Measurements from ENCODE around the gene ULBP1. TPM values are rescaled to one million over a fixed set of nuclear protein-coding genes. Genes with fewer than 3 reads are reported as not detected.

The ULBP1 gene, protein sequence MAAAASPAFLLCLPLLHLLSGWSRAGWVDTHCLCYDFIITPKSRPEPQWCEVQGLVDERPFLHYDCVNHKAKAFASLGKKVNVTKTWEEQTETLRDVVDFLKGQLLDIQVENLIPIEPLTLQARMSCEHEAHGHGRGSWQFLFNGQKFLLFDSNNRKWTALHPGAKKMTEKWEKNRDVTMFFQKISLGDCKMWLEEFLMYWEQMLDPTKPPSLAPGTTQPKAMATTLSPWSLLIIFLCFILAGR
- total RNA-seq (under 1 TPM; 0.10 to 0.52 (median 0.25) TPM), polyA plus RNA-seq (under 1 TPM; 0.11 to 0.33 TPM)
- long read RNA-seq, donor 1, result 0 reads
- long read RNA-seq, donor 2, result 0 reads
- long read RNA-seq, donor 3, partial matches to known transcripts, result 0 of 1 reads
- long read RNA-seq, donor 3, other reads (novel, unspliced or antisense), result 1 of 1 reads

DNA sequence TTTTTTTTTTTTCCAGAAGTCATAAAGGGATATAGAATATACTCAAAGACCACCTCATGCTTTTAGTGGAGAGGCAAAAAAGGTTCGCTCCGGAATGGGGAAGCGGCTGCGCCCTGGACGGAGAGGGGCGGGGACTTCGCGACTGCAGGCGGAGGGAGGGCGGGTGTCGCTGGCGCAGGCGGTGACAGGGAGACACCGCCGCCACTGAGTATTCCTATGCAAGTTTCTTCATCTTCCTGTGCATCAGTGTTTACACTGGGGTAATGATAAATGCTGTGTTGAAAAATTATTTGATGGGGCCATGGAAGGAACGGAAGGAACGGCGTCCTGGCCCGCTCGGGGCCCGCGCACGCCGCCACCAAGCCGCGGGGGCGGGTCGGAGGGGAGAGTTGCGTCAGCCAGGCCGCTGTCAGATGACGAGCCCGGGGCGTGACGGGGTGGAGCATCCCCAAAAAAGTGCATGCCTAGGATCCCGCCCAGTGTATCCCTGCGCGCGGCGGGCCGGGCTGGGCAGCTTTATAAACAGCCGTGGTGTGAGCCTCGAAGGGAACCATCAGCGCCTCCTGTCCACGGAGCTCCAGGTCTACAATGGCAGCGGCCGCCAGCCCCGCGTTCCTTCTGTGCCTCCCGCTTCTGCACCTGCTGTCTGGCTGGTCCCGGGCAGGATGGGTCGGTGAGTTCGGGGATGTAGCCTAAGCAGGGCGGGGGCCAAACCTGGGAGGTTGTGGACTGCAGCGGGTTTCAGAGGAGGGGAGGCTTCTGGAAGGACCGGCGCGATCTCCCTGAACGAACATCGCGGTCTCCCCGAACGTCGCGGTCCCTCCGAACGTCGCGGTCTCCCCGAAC is at the start of gene ULBP1:
ULBP1 (plus strand) TSS at position 482 of the 846 bp plus-strand sequence; CDS start at position 589, 107 bp downstream.
- peak; percentile 86 to 98 (median 96) for ATAC-seq
- intact Hi-C loops (cut with DNase I), result loop anchor here in 2 of 10 donors (2.0 to 10.0 kb wide), 2 partner anchors 41 to 51 kb away; no protein-coding TSS in a partner anchor
- peaks cover 14 to 80% (median 37%) of the 10 kb centered on the region in 9 donors for H3K27me3 ChIP-seq

DNA sequence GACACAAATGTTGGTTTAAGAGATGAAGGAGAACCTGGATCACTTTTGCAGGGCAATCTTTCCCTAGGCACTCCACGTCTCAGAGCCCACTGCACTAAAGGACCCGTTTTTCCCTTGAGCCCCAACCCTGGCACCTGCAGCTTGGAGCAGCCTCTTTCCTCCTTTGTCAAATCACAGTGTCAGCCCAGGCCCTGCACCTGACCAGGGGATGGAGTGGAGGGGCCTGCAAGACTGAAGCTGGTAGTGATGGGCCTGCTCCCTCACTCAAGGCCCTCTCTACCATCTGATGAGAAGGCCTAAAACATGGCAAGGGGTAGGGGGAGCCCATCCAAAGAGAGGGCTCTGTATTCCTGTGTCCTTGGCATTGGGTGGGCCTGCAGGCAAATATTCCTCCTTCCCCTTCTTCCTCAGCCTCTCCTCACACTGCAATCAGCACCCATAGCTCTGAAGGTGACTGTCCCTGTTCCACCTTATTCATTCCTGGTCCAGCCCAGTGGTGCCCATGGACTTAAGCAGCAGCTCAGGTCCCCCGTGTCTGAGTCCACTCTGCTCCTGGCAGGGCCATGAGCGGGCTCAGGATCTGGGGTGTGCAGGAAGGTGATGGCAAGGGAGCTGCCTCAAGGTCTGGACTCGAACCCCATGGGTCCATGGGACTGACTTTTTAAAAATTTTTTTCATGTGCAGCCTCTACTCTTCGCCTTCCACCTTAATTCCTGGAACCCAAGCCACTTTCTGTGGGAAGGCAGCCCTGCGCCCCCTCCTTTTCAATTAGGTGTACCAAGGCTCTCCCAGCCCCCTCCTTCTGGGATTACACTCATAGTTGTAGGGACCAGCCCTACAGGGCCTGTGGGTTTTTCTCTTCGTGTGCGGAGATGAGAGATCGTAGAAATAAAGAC is 47.5 kb upstream of the ULBP1 start:
- Histone ChIP-seq H3K4me3 (no peak overlapping the region), H3K27me3 (no peaks in the 10 kb centered on the region), H3K36me3 (no peaks in the 10 kb centered on the region), H3K27ac (no peak overlapping the region), H3K9me3 (no peaks in the 10 kb centered on the region), H3K4me1 (no peaks in the 10 kb centered on the region)
- intact Hi-C loops (cut with DNase I), result no loop called here
- ATAC-seq (no peak), DNase-seq (no peak)
- WGBS, 4 donors, result 90 to 93% (median 92%) methylated on average over 10 of the region's 10 CpGs
- no peak for TF ChIP-seq POLR2A (IDR thresholded peaks at IDR 0.05)
- TF ChIP-seq, protein P1, sequence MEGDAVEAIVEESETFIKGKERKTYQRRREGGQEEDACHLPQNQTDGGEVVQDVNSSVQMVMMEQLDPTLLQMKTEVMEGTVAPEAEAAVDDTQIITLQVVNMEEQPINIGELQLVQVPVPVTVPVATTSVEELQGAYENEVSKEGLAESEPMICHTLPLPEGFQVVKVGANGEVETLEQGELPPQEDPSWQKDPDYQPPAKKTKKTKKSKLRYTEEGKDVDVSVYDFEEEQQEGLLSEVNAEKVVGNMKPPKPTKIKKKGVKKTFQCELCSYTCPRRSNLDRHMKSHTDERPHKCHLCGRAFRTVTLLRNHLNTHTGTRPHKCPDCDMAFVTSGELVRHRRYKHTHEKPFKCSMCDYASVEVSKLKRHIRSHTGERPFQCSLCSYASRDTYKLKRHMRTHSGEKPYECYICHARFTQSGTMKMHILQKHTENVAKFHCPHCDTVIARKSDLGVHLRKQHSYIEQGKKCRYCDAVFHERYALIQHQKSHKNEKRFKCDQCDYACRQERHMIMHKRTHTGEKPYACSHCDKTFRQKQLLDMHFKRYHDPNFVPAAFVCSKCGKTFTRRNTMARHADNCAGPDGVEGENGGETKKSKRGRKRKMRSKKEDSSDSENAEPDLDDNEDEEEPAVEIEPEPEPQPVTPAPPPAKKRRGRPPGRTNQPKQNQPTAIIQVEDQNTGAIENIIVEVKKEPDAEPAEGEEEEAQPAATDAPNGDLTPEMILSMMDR (IDR thresholded peaks at IDR 0.05), result no peak

More for the DNA sequence above, at the start of gene ULBP1:
- peak within 1 kb of the TSS in 3 of 12 donors; percentile 3 to 35 (median 9) for H3K27ac ChIP-seq
- 0 to 1% (median 1%) methylated on average over 36 to 69 of the region's 69 CpGs for WGBS, 4 donors
- no peaks in the 10 kb centered on the region for H3K36me3 ChIP-seq
- H3K4me1 ChIP-seq, result peaks cover 0 to 28% (median 14%) of the 10 kb centered on the region in 12 donors
- H3K4me3 ChIP-seq, result peak within 1 kb of the TSS; percentile 19 to 68 (median 54)
- DNase-seq, result peak; percentile 87 to 91 (median 89)
- TF ChIP-seq, protein P1 (IDR thresholded peaks at IDR 0.05), result peak in 1 of 12 donors; percentile 8
- peak in 1 of 2 donors; percentile 59 for TF ChIP-seq POLR2A (IDR thresholded peaks at IDR 0.05)
- H3K9me3 ChIP-seq, result no peaks in the 10 kb centered on the region

DNA sequence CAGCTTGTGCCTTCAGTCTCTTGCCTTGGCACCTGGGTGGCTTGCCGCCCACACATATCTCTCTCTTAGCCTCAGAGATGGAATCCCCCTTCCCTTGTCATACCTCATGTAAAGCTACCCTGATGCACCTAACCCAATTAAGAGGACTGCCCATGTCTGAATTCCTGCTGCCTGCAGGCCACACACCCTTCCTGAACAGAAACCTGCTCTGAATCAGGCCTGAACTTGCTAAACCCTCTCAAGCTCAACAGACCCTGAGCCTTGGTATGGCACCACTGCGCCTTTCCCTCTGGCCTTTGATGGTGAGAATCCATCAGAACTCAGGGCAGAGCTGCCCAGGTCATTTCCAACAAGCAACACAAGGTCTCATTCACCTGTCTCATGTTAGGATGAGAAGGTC is 46.1 kb upstream of the ULBP1 start:
- DNase-seq, result no peak
- Histone ChIP-seq H3K36me3 (no peaks in the 10 kb centered on the region), H3K4me3 (no peak overlapping the region), H3K27me3 (peaks cover 0 to 4% (median 0%) of the 10 kb centered on the region in 9 donors), H3K4me1 (peaks cover 0 to 6% (median 4%) of the 10 kb centered on the region in 12 donors), H3K27ac (no peak overlapping the region), H3K9me3 (no peaks in the 10 kb centered on the region)
- ATAC-seq, result no peak
- TF ChIP-seq, protein P1 (IDR thresholded peaks at IDR 0.05), result no peak
- TF ChIP-seq POLR2A (IDR thresholded peaks at IDR 0.05), result no peak
- intact Hi-C loops (cut with DNase I), result no loop called here
- WGBS, 4 donors, result 93 to 100% (median 96%) methylated on average over 2 of the region's 2 CpGs
